GM23338 (cell line): ENCODE data around the gene C17orf100. TPM values are rescaled to one million over a fixed set of nuclear protein-coding genes. Genes with fewer than 3 reads are reported as not detected.

Experiments used
- ATAC-seq: fragments of 200-7000 bp; cut with Tn5 transposase; 3 replicates; pipeline ENCODE4 v1.9.1; 2020
- DNase-seq: peaks from one replicate; pipeline ENCODE4 v3.0.0-alpha.2; 2015; ENCODE audit warnings: low spot score
- H2AFZ ChIP-seq: fragments of 200-600 bp; sonication (generic); 2 replicates; pipeline ENCODE4 v1.8.0; 2016; ENCODE audit warnings: antibody characterized with exemption, mild to moderate bottlenecking, moderate library complexity
- H3F3A ChIP-seq: fragments of 200-600 bp; sonication (generic); replicated peaks from 2 replicates; pipeline ENCODE4 v1.8.0; 2017; ENCODE audit warnings: antibody characterized with exemption, mixed run types, low read depth
- H3K27ac ChIP-seq: fragments of 200-600 bp; sonication (generic); 2 replicates; pipeline ENCODE4 v1.6.1; 2016; ENCODE audit warnings: low read depth
- H3K27me3 ChIP-seq: fragments of 200-600 bp; sonication (generic); 2 replicates; pipeline ENCODE4 v1.8.0; 2016; ENCODE audit warnings: mild to moderate bottlenecking, mixed run types, moderate library complexity; ENCODE audit not compliant: insufficient read depth
- H3K36me3 ChIP-seq: fragments of 200-600 bp; sonication (generic); 2 replicates; pipeline ENCODE4 v1.8.0; 2016; ENCODE audit warnings: mild to moderate bottlenecking; ENCODE audit not compliant: insufficient read depth
- H3K4me1 ChIP-seq: fragments of 200-600 bp; sonication (generic); 2 replicates; pipeline ENCODE4 v1.8.0; 2016; ENCODE audit warnings: mild to moderate bottlenecking, moderate library complexity; ENCODE audit not compliant: insufficient read depth
- H3K4me2 ChIP-seq: fragments of 200-600 bp; sonication (generic); 2 replicates; pipeline ENCODE4 v1.7.1; 2017; ENCODE audit warnings: mixed run types
- H3K4me3 ChIP-seq: fragments of 200-600 bp; sonication (generic); 2 replicates; pipeline ENCODE4 v1.6.1; 2016; ENCODE audit warnings: mixed run types
- H3K79me2 ChIP-seq: fragments of 200-600 bp; sonication (generic); replicated peaks from 2 replicates; pipeline ENCODE4 v1.8.0; 2017; ENCODE audit warnings: mild to moderate bottlenecking; ENCODE audit not compliant: insufficient read depth
- H3K9me2 ChIP-seq: fragments of 200-600 bp; sonication (generic); 2 replicates; pipeline ENCODE4 v1.8.0; 2017; ENCODE audit not compliant: insufficient read depth
- H4K20me1 ChIP-seq: fragments of 200-600 bp; sonication (generic); replicated peaks from 2 replicates; pipeline ENCODE4 v1.8.0; 2017; ENCODE audit warnings: mild to moderate bottlenecking; ENCODE audit not compliant: insufficient read depth
- H3K27ac Mint-ChIP-seq: 2 replicates; pipeline ENCODE4 v1.8.0; 2020; ENCODE audit warnings: inconsistent platforms, mild to moderate bottlenecking, moderate library complexity, mixed read lengths
- H3K27me3 Mint-ChIP-seq: 3 replicates; pipeline ENCODE4 v1.8.0; 2022; ENCODE audit warnings: low read depth, mild to moderate bottlenecking, moderate library complexity, mixed read lengths, inconsistent platforms; ENCODE audit not compliant: insufficient read depth, poor library complexity
- H3K36me3 Mint-ChIP-seq: 3 replicates; pipeline ENCODE4 v1.8.0; 2021; ENCODE audit warnings: low read depth, mild to moderate bottlenecking, inconsistent platforms, moderate library complexity, mixed read lengths
- H3K4me1 Mint-ChIP-seq: 3 replicates; pipeline ENCODE4 v1.8.0; 2020; ENCODE audit warnings: mild to moderate bottlenecking, inconsistent platforms, mixed read lengths
- H3K4me3 Mint-ChIP-seq: 3 replicates; pipeline ENCODE4 v1.8.0; 2021; ENCODE audit warnings: moderate library complexity, mild to moderate bottlenecking, inconsistent platforms, mixed read lengths
- H3K9me3 Mint-ChIP-seq: 3 replicates; pipeline ENCODE4 v1.8.0; 2020; ENCODE audit warnings: moderate library complexity, mild to moderate bottlenecking, inconsistent platforms, mixed read lengths
- CREB1 ChIP-seq: fragments of 250-450 bp; sonication (Bioruptor Pico); IDR thresholded peaks from 2 replicates; pipeline ENCODE4 v1.5.0; 2020; ENCODE audit warnings: low read depth, mild to moderate bottlenecking, moderate library complexity
- CTCF ChIP-seq, 2 experiments: fragments of 200-600 bp in 1 of 2; sonication (generic) in 1 of 2; conservative IDR thresholded peaks; 2 replicates each; pipeline versions ENCODE4 v1.5.1 to v1.6.1; 2016 to 2017; ENCODE audit warnings: antibody characterized with exemption in 2 of 2, low read depth in 2 of 2, mild to moderate bottlenecking in 2 of 2, moderate library complexity in 1 of 2
- ETS1 ChIP-seq: IDR thresholded peaks from 2 replicates; pipeline ENCODE4 v1.6.1; 2016; ENCODE audit warnings: antibody characterized with exemption
- polyA plus RNA-seq: library from polyadenylated mRNA; unstranded; fragments of >200 nt; fragmentation: Nextera tagmentation; extraction: Ambion mirVana; gene quantifications from 2 replicates; pipeline ENCODE4 v1.2.1, GENCODE V29; 2016
- total RNA-seq: library from RNA; depleted of rRNA; stranded (reverse); fragments of >200 nt; shearing (Covaris generic); gene quantifications from 2 replicates; pipeline ENCODE4 v1.2.3, GENCODE V29; 2014
- TF ChIP-seq, protein P1 (sequence below): IDR thresholded peaks from one replicate; pipeline ENCODE4 v1.6.1; 2018; ENCODE audit warnings: antibody characterized with exemption; ENCODE audit not compliant: unreplicated experiment

The C17orf100 gene
- total and polyA plus RNA-seq, 2 experiments from 2014 or later: 2.7 to 3.9 TPM

- peaks cover 28% of the 10 kb centered on the region for H3K36me3 Mint-ChIP-seq
- Histone ChIP-seq H3F3A (peaks cover 10% of the 10 kb centered on the region), H3K27me3 (peaks cover 11% of the 10 kb centered on the region), H3K4me3 (no peak overlapping the region), H3K4me2 (no peak overlapping the region), H3K4me1 (peaks cover 18% of the 10 kb centered on the region), H2AFZ (no peak overlapping the region), H4K20me1 (peaks cover 41% of the 10 kb centered on the region), H3K27ac (no peak overlapping the region), H3K36me3 (peaks cover 18% of the 10 kb centered on the region), H3K79me2 (peaks cover 56% of the 10 kb centered on the region), H3K9me2 (no peaks in the 10 kb centered on the region)
- DNase-seq (peak; percentile 44), ATAC-seq (no peak)
- TF ChIP-seq, protein P1, sequence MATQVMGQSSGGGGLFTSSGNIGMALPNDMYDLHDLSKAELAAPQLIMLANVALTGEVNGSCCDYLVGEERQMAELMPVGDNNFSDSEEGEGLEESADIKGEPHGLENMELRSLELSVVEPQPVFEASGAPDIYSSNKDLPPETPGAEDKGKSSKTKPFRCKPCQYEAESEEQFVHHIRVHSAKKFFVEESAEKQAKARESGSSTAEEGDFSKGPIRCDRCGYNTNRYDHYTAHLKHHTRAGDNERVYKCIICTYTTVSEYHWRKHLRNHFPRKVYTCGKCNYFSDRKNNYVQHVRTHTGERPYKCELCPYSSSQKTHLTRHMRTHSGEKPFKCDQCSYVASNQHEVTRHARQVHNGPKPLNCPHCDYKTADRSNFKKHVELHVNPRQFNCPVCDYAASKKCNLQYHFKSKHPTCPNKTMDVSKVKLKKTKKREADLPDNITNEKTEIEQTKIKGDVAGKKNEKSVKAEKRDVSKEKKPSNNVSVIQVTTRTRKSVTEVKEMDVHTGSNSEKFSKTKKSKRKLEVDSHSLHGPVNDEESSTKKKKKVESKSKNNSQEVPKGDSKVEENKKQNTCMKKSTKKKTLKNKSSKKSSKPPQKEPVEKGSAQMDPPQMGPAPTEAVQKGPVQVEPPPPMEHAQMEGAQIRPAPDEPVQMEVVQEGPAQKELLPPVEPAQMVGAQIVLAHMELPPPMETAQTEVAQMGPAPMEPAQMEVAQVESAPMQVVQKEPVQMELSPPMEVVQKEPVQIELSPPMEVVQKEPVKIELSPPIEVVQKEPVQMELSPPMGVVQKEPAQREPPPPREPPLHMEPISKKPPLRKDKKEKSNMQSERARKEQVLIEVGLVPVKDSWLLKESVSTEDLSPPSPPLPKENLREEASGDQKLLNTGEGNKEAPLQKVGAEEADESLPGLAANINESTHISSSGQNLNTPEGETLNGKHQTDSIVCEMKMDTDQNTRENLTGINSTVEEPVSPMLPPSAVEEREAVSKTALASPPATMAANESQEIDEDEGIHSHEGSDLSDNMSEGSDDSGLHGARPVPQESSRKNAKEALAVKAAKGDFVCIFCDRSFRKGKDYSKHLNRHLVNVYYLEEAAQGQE: no peak
- TF ChIP-seq CTCF (conservative IDR thresholded peaks at IDR 0.05; ENCODE audit: low read depth in 2 of 2): peak; percentile 42 to 58
- H3K9me3 Mint-ChIP-seq: no peaks in the 10 kb centered on the region
- H3K27ac Mint-ChIP-seq: no peak overlapping the region
- no peak overlapping the region for H3K4me3 Mint-ChIP-seq
- peaks cover 26% of the 10 kb centered on the region for H3K4me1 Mint-ChIP-seq
- peaks cover under 1% of the 10 kb centered on the region for H3K27me3 Mint-ChIP-seq
Measured at GRCh38 chr17:6648181-6648580, 3.4 kb upstream of the C17orf100 start.

DNA sequence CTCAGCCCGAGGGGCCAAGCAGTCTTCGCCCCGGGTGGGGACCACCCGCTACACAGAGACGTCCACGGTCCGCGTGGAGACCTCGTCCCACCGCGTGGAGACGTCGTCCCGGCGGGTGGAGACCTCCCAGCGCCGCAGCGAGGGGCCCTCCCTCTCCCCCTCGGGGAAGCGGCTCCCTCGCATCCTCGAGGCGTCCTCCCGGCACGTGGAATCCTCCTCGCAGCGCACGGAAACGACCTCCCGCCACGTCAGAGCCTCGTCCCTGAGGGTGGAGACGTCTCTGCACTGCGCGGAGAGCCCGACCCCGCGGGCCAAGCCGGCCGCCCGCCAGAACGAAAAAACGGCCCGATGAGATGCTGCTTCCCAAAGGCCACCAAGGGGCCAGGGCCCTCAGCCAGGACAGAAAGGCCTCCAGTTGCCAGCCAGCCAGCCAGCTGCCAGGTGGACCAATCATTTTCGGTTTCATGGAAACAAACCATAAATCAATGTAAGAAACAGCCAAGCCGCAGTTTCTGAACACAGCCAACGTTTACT, 424 bp downstream of the C17orf100 start:
- peaks cover 21% of the 10 kb centered on the region for H3K4me1 ChIP-seq
- H3K4me3 ChIP-seq: peak overlapping the region; percentile 99
- H2AFZ ChIP-seq: peak overlapping the region; percentile 63; the same call in 1 of the 2 replicates
- H3K27ac ChIP-seq: no peak overlapping the region
- Mint-ChIP-seq H3K27ac (no peak overlapping the region), H3K4me1 (peaks cover 48% of the 10 kb centered on the region), H3K36me3 (peaks cover 10% of the 10 kb centered on the region; the same call in 2 of the 3 replicates), H3K9me3 (no peaks in the 10 kb centered on the region), H3K4me3 (peak overlapping the region; percentile 19), H3K27me3 (peaks cover 31% of the 10 kb centered on the region)
- ATAC-seq (no peak), DNase-seq (peak; percentile 39)
- no peaks in the 10 kb centered on the region for H3K9me2 ChIP-seq
- TF ChIP-seq ETS1 (no peak), CREB1 (0 out of 2 replicates have a peak, but pooled peaks have one; percentile 18)
- peak overlapping the region; percentile 76 for H3K4me2 ChIP-seq
- peaks cover 35% of the 10 kb centered on the region for H3K79me2 ChIP-seq
- peaks cover 10% of the 10 kb centered on the region for H3K36me3 ChIP-seq
- peaks cover 15% of the 10 kb centered on the region for H3F3A ChIP-seq
- H3K27me3 ChIP-seq: peaks cover 49% of the 10 kb centered on the region
- H4K20me1 ChIP-seq: peaks cover 22% of the 10 kb centered on the region
